IMR-90 (cell line): ENCODE data around the gene SRPK3. TPM values are rescaled to one million over a fixed set of nuclear protein-coding genes. Genes with fewer than 3 reads are reported as not detected.
A peak's percentile ranks its signal among the peaks of the same experiment; 100 is the strongest.

ENCODE experiments used
- ATAC-seq: fragments of 200-7000 bp; cut with Tn5 transposase; 2 replicates; pipeline ENCODE4 v1.9.1; 2020; ENCODE audit warnings: low read depth, mild to moderate bottlenecking, moderate library complexity
- BruUV-seq: library from RNA; stranded (reverse); fragments of 400-500 nt; replicated peaks from 2 replicates; lab custom pipeline; 2021; lab: Mats Ljungman, UMichigan
- CTCF ChIA-PET: fragments of 300-600 bp; formaldehyde crosslinking; extraction: SDS; loops from one replicate; lab custom pipeline; 2021; ENCODE audit warnings: antibody characterized with exemption; lab: Yijun Ruan, JAX
- POLR2A ChIA-PET: fragments of 300-600 bp; sonication (Branson Sonifier 250); formaldehyde crosslinking; loops from one replicate; lab custom pipeline; 2022; ENCODE audit warnings: antibody characterized with exemption; ENCODE audit not compliant: unreplicated experiment; lab: Charles Lee
- DNase-seq: peaks from one replicate; pipeline ENCODE4 v3.0.0; 2013
- H2AFZ ChIP-seq: replicated peaks from 2 replicates; pipeline ENCODE3; 2013; ENCODE audit warnings: low read length, mild to moderate bottlenecking; ENCODE audit not compliant: poor library complexity
- H2AK5ac ChIP-seq: 2 replicates; pipeline ENCODE4 v1.6.1; 2013; ENCODE audit warnings: low read depth, low read length, inconsistent platforms
- H2AK9ac ChIP-seq: replicated peaks from 2 replicates; pipeline ENCODE3; 2013; ENCODE audit warnings: mild to moderate bottlenecking, low read depth, low read length, moderate library complexity; ENCODE audit not compliant: poor library complexity
- H2BK120ac ChIP-seq: 2 replicates; pipeline ENCODE4 v1.6.1; 2013; ENCODE audit warnings: low read depth, low read length, inconsistent platforms
- H2BK15ac ChIP-seq: 3 replicates; pipeline ENCODE4 v1.6.1; 2013; ENCODE audit warnings: low read depth, low read length, inconsistent platforms
- H2BK20ac ChIP-seq: 2 replicates; pipeline ENCODE4 v1.6.1; 2013; ENCODE audit warnings: low read depth, mild to moderate bottlenecking, inconsistent platforms, low read length, moderate library complexity
- H2BK5ac ChIP-seq: 2 replicates; pipeline ENCODE4 v1.6.1; 2013; ENCODE audit warnings: mild to moderate bottlenecking, low read depth, low read length, inconsistent platforms; ENCODE audit not compliant: poor library complexity, severe bottlenecking
- H3K14ac ChIP-seq: replicated peaks from 2 replicates; pipeline ENCODE4 v1.6.1; 2013; ENCODE audit warnings: low read depth, low read length, inconsistent platforms
- H3K18ac ChIP-seq: 2 replicates; pipeline ENCODE4 v1.6.1; 2013; ENCODE audit warnings: low read depth, low read length, control low read depth
- H3K23ac ChIP-seq: 2 replicates; pipeline ENCODE4 v1.6.1; 2013; ENCODE audit warnings: low read depth, low read length, inconsistent platforms
- H3K27ac ChIP-seq: 2 replicates; pipeline ENCODE4 v1.5.1; 2013; ENCODE audit warnings: mild to moderate bottlenecking, control low read depth, low read length; ENCODE audit not compliant: insufficient read depth
- H3K27me3 ChIP-seq: 2 replicates; pipeline ENCODE4 v1.6.1; 2013; ENCODE audit warnings: low read length; ENCODE audit not compliant: control insufficient read depth, insufficient read depth
- H3K36me3 ChIP-seq: 2 replicates; pipeline ENCODE4 v1.6.1; 2013; ENCODE audit warnings: low read length, mixed read lengths; ENCODE audit not compliant: control insufficient read depth, insufficient read depth
- H3K4ac ChIP-seq: 2 replicates; pipeline ENCODE4 v1.6.1; 2013; ENCODE audit warnings: low read depth, low read length, inconsistent platforms
- H3K4me1 ChIP-seq: 2 replicates; pipeline ENCODE4 v1.6.1; 2013; ENCODE audit warnings: low read length, mixed read lengths; ENCODE audit not compliant: control insufficient read depth, insufficient read depth
- H3K4me2 ChIP-seq: 2 replicates; pipeline ENCODE4 v1.6.1; 2013; ENCODE audit warnings: low read depth, mild to moderate bottlenecking, control low read depth, low read length, moderate library complexity
- H3K4me3 ChIP-seq: 2 replicates; pipeline ENCODE4 v1.5.1; 2013; ENCODE audit warnings: low read depth, mild to moderate bottlenecking, control low read depth, low read length, moderate library complexity; ENCODE audit not compliant: insufficient read depth
- H3K56ac ChIP-seq: 2 replicates; pipeline ENCODE4 v1.6.1; 2013; ENCODE audit warnings: low read length, inconsistent platforms; ENCODE audit not compliant: insufficient read depth; ENCODE audit errors: extremely low read depth
- H3K79me1 ChIP-seq, 2 experiments: 2 replicates each; pipeline ENCODE4 v1.6.1; 2013; ENCODE audit warnings: low read length in 2 of 2, inconsistent platforms in 1 of 2, low read depth in 1 of 2
- H3K9ac ChIP-seq: 2 replicates; pipeline ENCODE4 v1.6.1; 2013; ENCODE audit warnings: low read depth, low read length, control low read depth
- H3K9me1 ChIP-seq: 2 replicates; pipeline ENCODE4 v1.6.1; 2013; ENCODE audit warnings: low read length, inconsistent platforms; ENCODE audit not compliant: insufficient read depth
- H3K9me3 ChIP-seq: 2 replicates; pipeline ENCODE4 v1.6.1; 2013; ENCODE audit warnings: low read length; ENCODE audit not compliant: control insufficient read depth, insufficient read depth
- H4K20me1 ChIP-seq: 2 replicates; pipeline ENCODE4 v1.6.1; 2013; ENCODE audit warnings: low read length, inconsistent platforms; ENCODE audit not compliant: insufficient read depth
- H4K5ac ChIP-seq: 2 replicates; pipeline ENCODE4 v1.6.1; 2013; ENCODE audit warnings: mild to moderate bottlenecking, low read depth, low read length, control low read depth
- H4K8ac ChIP-seq, 2 experiments: 2 replicates each; pipeline ENCODE4 v1.6.1; 2013; ENCODE audit warnings: low read depth in 2 of 2, low read length in 2 of 2, control low read depth in 1 of 2, inconsistent platforms in 1 of 2
- H4K91ac ChIP-seq: 2 replicates; pipeline ENCODE4 v1.6.1; 2013; ENCODE audit warnings: low read depth, low read length, inconsistent platforms; ENCODE audit not compliant: insufficient read depth
- CEBPB ChIP-seq: IDR thresholded peaks from 2 replicates; pipeline ENCODE4 v1.6.1; 2012; ENCODE audit warnings: low read depth, low read length, improper control_type of control experiment
- CTCF ChIP-seq: conservative IDR thresholded peaks from 2 replicates; pipeline ENCODE4 v1.5.1; 2012; ENCODE audit warnings: mild to moderate bottlenecking, low read depth, low read length, improper control_type of control experiment
- ELK1 ChIP-seq: fragments of 150-350 bp; IDR thresholded peaks from 2 replicates; pipeline ENCODE4 v1.6.1; 2016; ENCODE audit warnings: low read depth, mild to moderate bottlenecking, low read length, moderate library complexity, borderline replicate concordance
- FOS ChIP-seq: fragments of 150-350 bp; IDR thresholded peaks from 2 replicates; pipeline ENCODE4 v1.6.1; 2016; ENCODE audit warnings: low read depth, low read length
- MAFK ChIP-seq: IDR thresholded peaks from 2 replicates; pipeline ENCODE4 v1.6.1; 2012; ENCODE audit warnings: low read depth, low read length, improper control_type of control experiment
- MAZ ChIP-seq: IDR thresholded peaks from 2 replicates; pipeline ENCODE4 v1.6.1; 2012; ENCODE audit warnings: low read depth, mild to moderate bottlenecking, low read length, improper control_type of control experiment, moderate library complexity, borderline replicate concordance
- POLR2A ChIP-seq: IDR thresholded peaks from 2 replicates; pipeline ENCODE4 v1.6.1; 2012; ENCODE audit warnings: mild to moderate bottlenecking, low read depth, low read length
- RAD21 ChIP-seq: IDR thresholded peaks from 2 replicates; pipeline ENCODE4 v1.6.1; 2012; ENCODE audit warnings: low read length, improper control_type of control experiment
- RCOR1 ChIP-seq: IDR thresholded peaks from 2 replicates; pipeline ENCODE4 v1.6.1; 2012; ENCODE audit warnings: mild to moderate bottlenecking, low read length, improper control_type of control experiment; ENCODE audit not compliant: insufficient replicate concordance
- SMC3 ChIP-seq: fragments of 150-350 bp; IDR thresholded peaks from 2 replicates; pipeline ENCODE4 v1.6.1; 2016; ENCODE audit warnings: low read depth, mild to moderate bottlenecking, antibody characterized with exemption, low read length, moderate library complexity
- USF2 ChIP-seq: fragments of 150-350 bp; IDR thresholded peaks from 2 replicates; pipeline ENCODE4 v1.6.1; 2017; ENCODE audit warnings: mild to moderate bottlenecking, antibody characterized with exemption, low read length, low read depth
- WGBS, 2 experiments: methylation state at CpG; one replicate each; pipeline versions ENCODE4 v1.1.5 to v1.1.7; 2013; ENCODE audit warnings: missing lambda C conversion rate in 2 of 2; ENCODE audit not compliant: insufficient read length in 1 of 2; ENCODE audit errors: extremely low coverage in 2 of 2; 5-methylcytosine and 5-hydroxymethylcytosine counted together
- dilution Hi-C: fragments of 300-500 bp; cut with HindIII; formaldehyde crosslinking; loops from one replicate; pipeline ENCODE4 v1.14.3; 2018; ENCODE audit warnings: low sequenced_read_pairs; ENCODE audit not compliant: unreplicated experiment
- in situ Hi-C: fragments of 300-500 bp; cut with MboI; formaldehyde crosslinking; loops from 3 replicates; pipeline ENCODE4 v1.14.3; 2019; ENCODE audit warnings: low sequenced_read_pairs, inconsistent platforms, mixed read lengths
- intact Hi-C: fragments of 100-400 bp; cut with micrococcal nuclease; formaldehyde crosslinking; loops from 2 replicates; pipeline ENCODE4 v1.10.0; 2022
- polyA plus RNA-seq, 3 experiments: library from polyadenylated mRNA; depleted of rRNA; stranded (reverse); fragments of >200 nt; gene quantifications; 2 replicates each; pipeline ENCODE4 v1.2.3, GENCODE V29; 2012; ENCODE audit warnings: low replicate concordance in 1 of 3
- total RNA-seq: library from RNA; depleted of rRNA; stranded (reverse); fragments of >200 nt; gene quantifications from 2 replicates; pipeline ENCODE4 v1.2.3, GENCODE V29; 2012

Gene SRPK3
- total and polyA plus RNA-seq, 2 of the 4 experiments (the other 2 are of a cell fraction), result 0.36 to 0.70 TPM

- Histone ChIP-seq H4K5ac (no peak overlapping the region), H4K20me1 (0 out of 2 replicates have a peak, but pooled peaks cover 6% of the 10 kb centered on the region), H3K4me1 (peaks cover 4% of the 10 kb centered on the region; the same call in 1 of the 2 replicates), H3K36me3 (peaks cover 17% of the 10 kb centered on the region; the same call in 1 of the 2 replicates), H4K91ac (no peak overlapping the region), H2AK9ac (no peak overlapping the region), H3K9ac (no peak overlapping the region), H3K27ac (no peak overlapping the region), H2BK20ac (no peak overlapping the region), H2BK15ac (no peak overlapping the region), H3K4ac (no peak overlapping the region), H3K79me1 (peaks cover 4 to 41% of the 10 kb centered on the region in 2 experiments), H3K18ac (no peak overlapping the region), H3K4me2 (no peak overlapping the region), H3K9me1 (peaks cover 6% of the 10 kb centered on the region; the same call in 1 of the 2 replicates), H3K23ac (no peak overlapping the region), H2BK120ac (no peak overlapping the region), H3K56ac (no peak overlapping the region), H4K8ac (no peak overlapping the region), H3K27me3 (no peaks in the 10 kb centered on the region), H3K14ac (no peak overlapping the region), H2AFZ (no peak overlapping the region), H2AK5ac (peak overlapping the region; percentile 13), H2BK5ac (no peak overlapping the region), H3K4me3 (no peak overlapping the region), H3K9me3 (no peaks in the 10 kb centered on the region; the same call in 1 of the 2 replicates)
- in situ Hi-C loops (no loop called here), dilution Hi-C loops (no loop called here), intact Hi-C loops (loop anchor here (5.0 kb wide), 1 partner anchor 135 kb away; the partner anchor contains the start of gene ARHGAP4)
- 88% methylated on average over 3 of the region's 6 CpGs; no CpG with 5 or more reads in 1 of the 2 experiments for WGBS, 2 experiments
- ChIA-PET POLR2A (no interaction called here), CTCF (no interaction called here)
- no TSS peak for BruUV-seq
- ATAC-seq (no peak), DNase-seq (no peak)
- TF ChIP-seq FOS (no peak), MAFK (no peak), ELK1 (no peak), USF2 (no peak), RAD21 (no peak), POLR2A (no peak), CTCF (no peak), MAZ (no peak), CEBPB (no peak), RCOR1 (no peak), SMC3 (no peak)
Measured at GRCh38 chrX:153792368-153792767, 11.5 kb downstream of the SRPK3 start.
